Endothelial cell of umbilical vein (primary cell): ENCODE measurements around the gene PRM3.

ENCODE experiments used
- EZH2 ChIP-seq: IDR thresholded peaks from 2 replicates; pipeline ENCODE4 v1.6.1; 2012; ENCODE audit warnings: borderline replicate concordance, low read depth, mild to moderate bottlenecking, moderate library complexity, low read length, inconsistent platforms; ENCODE audit not compliant: severe bottlenecking
- FOS ChIP-seq: IDR thresholded peaks from 2 replicates; pipeline ENCODE4 v1.6.1; 2011; ENCODE audit warnings: mild to moderate bottlenecking, low read length, moderate library complexity, borderline replicate concordance; ENCODE audit not compliant: insufficient read depth
- GATA2 ChIP-seq: IDR thresholded peaks from 2 replicates; pipeline ENCODE4 v1.7.0; 2011; ENCODE audit warnings: low read depth, mild to moderate bottlenecking, moderate library complexity, mixed read lengths, low read length; ENCODE audit not compliant: insufficient read length, insufficient read depth
- JUN ChIP-seq: IDR thresholded peaks from 2 replicates; pipeline ENCODE4 v1.6.1; 2011; ENCODE audit warnings: borderline replicate concordance, low read depth; ENCODE audit not compliant: insufficient read length, insufficient read depth
- MAX ChIP-seq: IDR thresholded peaks from 2 replicates; pipeline ENCODE4 v1.6.1; 2011; ENCODE audit not compliant: insufficient read depth, insufficient read length
- MYC ChIP-seq: IDR thresholded peaks from one replicate; pipeline ENCODE4 v1.6.1; 2011; ENCODE audit warnings: mild to moderate bottlenecking, low read depth, low read length
- POLR2A ChIP-seq: IDR thresholded peaks from 2 replicates; pipeline ENCODE4 v1.6.1; 2012; ENCODE audit warnings: low read depth, mild to moderate bottlenecking, control low read depth, low read length
- POLR2AphosphoS5 ChIP-seq: IDR thresholded peaks from 2 replicates; pipeline ENCODE4 v1.6.1; 2012; ENCODE audit warnings: low read depth, mild to moderate bottlenecking, control low read depth, low read length, moderate library complexity; ENCODE audit not compliant: insufficient read depth
- TF ChIP-seq, protein P1 (sequence below), 2 donors: IDR thresholded peaks; 1 replicate in 1 of 2; 2 replicates in 1 of 2; pipeline ENCODE4 v1.5.1; 2011; ENCODE audit warnings: low read length in 2 of 2, mild to moderate bottlenecking in 2 of 2, moderate library complexity in 2 of 2, control low read depth in 1 of 2, inconsistent platforms in 1 of 2, low read depth in 1 of 2; ENCODE audit not compliant: insufficient read depth in 1 of 2; ENCODE audit errors: extremely low read depth in 1 of 2

DNA sequence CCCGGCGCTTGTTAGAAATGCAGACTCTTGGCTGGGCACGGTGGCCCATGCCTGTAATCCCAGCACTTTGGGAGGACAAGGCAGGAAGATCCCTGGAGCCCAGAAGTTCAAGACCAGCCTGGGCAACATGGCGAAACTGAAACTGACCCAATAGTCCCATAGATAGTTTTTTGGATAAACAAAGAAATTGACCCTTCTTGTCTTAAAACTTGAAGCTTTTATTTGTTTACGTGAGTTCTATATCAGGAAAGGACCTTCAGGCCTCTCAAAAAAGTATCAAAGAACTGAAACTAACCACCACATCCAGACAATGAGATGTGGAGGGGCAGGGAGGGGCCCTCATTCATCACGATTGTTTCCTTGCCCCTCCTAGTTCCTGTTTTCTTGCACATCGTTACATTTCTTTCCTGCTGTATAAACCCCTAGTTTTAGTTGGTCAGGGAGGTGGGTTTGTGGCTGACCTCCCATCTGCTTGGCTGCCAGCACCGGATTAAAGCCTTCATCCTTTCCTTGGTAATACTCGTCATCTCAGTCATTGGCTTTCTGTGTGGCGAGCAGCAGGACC, 37.6 kb upstream of the PRM3 start:
- TF ChIP-seq, protein P1, sequence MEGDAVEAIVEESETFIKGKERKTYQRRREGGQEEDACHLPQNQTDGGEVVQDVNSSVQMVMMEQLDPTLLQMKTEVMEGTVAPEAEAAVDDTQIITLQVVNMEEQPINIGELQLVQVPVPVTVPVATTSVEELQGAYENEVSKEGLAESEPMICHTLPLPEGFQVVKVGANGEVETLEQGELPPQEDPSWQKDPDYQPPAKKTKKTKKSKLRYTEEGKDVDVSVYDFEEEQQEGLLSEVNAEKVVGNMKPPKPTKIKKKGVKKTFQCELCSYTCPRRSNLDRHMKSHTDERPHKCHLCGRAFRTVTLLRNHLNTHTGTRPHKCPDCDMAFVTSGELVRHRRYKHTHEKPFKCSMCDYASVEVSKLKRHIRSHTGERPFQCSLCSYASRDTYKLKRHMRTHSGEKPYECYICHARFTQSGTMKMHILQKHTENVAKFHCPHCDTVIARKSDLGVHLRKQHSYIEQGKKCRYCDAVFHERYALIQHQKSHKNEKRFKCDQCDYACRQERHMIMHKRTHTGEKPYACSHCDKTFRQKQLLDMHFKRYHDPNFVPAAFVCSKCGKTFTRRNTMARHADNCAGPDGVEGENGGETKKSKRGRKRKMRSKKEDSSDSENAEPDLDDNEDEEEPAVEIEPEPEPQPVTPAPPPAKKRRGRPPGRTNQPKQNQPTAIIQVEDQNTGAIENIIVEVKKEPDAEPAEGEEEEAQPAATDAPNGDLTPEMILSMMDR (IDR thresholded peaks at IDR 0.05; ENCODE audit: extremely low read depth in 1 of 2, insufficient read depth in 1 of 2, low read depth in 1 of 2, low read length in 2 of 2): no peak
- no peak for TF ChIP-seq GATA2
- no peak for TF ChIP-seq POLR2AphosphoS5
- no peak for TF ChIP-seq POLR2A
- TF ChIP-seq MAX: no peak
- TF ChIP-seq EZH2: no peak
- no peak for TF ChIP-seq FOS
- TF ChIP-seq MYC: no peak
- no peak for TF ChIP-seq JUN
